ENCODE measurements around the gene CPLX3. TPM values are rescaled to one million over a fixed set of nuclear protein-coding genes. Genes with fewer than 3 reads are reported as not detected.

CPLX3 gene
- total RNA-seq, 3 donors from 2014 or later, result 0.66 TPM; not detected in 2

DNA sequence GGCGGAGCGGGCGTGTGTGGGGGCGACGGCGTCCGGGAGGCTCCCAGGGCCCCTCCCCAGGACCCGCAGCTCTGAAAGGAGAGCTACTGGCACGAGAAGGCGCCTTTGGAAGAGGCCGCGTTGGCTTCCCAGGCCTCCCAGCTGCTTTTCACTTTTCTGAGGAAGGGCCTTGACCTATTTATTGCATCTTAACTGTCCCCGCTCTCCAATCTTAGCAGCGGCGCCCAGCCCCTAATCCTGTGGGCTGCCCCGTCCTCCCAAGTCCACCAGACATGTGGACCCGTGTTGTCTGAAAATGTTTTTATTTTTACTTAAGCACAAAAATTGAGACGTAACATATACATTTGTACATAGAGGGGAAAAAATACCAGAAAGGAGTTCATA lies 17.0 kb downstream of the CPLX3 start:
- peak in 1 of 3 donors; percentile 3 for TF ChIP-seq POLR2AphosphoS5 (IDR thresholded peaks at IDR 0.05)
- TF ChIP-seq, protein P1, sequence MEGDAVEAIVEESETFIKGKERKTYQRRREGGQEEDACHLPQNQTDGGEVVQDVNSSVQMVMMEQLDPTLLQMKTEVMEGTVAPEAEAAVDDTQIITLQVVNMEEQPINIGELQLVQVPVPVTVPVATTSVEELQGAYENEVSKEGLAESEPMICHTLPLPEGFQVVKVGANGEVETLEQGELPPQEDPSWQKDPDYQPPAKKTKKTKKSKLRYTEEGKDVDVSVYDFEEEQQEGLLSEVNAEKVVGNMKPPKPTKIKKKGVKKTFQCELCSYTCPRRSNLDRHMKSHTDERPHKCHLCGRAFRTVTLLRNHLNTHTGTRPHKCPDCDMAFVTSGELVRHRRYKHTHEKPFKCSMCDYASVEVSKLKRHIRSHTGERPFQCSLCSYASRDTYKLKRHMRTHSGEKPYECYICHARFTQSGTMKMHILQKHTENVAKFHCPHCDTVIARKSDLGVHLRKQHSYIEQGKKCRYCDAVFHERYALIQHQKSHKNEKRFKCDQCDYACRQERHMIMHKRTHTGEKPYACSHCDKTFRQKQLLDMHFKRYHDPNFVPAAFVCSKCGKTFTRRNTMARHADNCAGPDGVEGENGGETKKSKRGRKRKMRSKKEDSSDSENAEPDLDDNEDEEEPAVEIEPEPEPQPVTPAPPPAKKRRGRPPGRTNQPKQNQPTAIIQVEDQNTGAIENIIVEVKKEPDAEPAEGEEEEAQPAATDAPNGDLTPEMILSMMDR (IDR thresholded peaks at IDR 0.05), result peak in 1 of 3 donors; percentile 12
- no peak for TF ChIP-seq POLR2A (IDR thresholded peaks at IDR 0.05)
- Histone ChIP-seq H3K27ac (peak overlapping the region; percentile 86 to 93), H3K9me3 (no peaks in the 10 kb centered on the region), H3K36me3 (no peaks in the 10 kb centered on the region), H3K27me3 (no peaks in the 10 kb centered on the region), H3K4me1 (peaks cover 0 to 12% of the 10 kb centered on the region in 2 donors), H3K4me3 (peak overlapping the region; percentile 87 to 94 (median 89))
- intact Hi-C loops (cut with DNase I; ENCODE audit: low total_unique reads), result no loop called here
- no peak for DNase-seq (ENCODE audit: low spot score in 2 of 2)

DNA sequence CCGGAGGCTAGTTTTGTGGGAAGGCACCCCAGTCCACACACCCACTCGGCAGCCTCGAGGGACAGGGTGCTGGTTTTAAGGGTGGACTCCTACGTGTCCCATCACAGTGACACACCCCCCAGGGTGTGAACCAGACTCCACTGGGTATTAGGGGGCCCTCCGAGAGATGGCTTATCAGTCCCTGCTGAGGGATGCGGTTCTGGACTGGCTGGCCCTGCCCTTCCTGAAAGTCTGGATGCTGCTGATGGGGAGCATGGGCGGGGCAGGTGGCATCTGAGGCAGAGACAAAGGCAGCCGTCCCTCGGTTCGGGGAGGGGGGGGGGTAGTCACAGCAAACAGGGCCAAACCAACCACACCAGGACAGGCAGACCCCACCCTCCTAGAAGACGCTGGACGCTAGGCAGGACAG lies 17.5 kb downstream of the CPLX3 start:
- H3K36me3 ChIP-seq, result no peaks in the 10 kb centered on the region
- H3K4me3 ChIP-seq, result peak overlapping the region; percentile 87 to 94 (median 89)
- no peak for DNase-seq (ENCODE audit: low spot score in 2 of 2)

DNA sequence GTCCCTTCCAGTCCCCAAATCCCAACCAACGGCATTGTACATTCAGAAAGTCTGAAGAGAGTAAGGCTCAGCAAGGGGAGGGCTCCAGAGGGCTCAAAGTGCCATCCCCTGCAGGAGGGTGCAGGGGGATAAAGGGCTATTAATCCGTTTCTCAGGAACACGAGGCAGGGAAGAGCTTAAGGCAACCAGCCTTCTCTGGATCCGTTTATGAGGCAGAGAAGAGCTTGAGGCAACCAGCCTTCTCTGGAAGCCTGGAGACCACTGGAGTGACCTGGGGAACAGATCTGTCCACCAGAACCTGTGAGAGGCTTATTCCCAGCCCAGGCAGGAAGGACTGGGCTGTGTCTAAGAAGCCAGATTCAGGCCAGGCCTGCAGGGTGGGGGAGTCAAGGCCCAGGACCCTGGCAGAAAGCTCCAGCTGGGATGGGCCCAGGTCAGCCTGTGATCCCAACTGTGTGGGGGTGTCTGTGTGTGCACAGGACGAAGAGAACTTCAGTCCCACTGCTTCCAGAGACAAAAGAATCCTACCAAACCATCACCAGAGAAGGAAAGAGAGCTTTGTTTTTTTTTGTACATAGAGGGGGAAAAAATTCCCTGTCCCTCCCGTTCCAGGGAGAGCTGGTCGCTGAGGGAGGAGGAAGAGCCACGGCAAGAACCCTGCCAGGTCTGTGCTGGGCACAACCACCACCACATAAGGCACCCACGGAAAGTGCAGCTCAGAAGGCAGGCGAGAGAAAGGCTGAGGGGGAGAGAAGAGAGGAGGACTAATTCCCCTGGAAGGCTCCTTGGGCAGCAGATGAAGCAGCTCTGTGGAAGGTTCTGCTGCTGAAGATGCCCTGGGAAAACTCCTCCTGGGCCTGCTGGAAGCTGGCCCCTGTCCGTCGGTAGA lies 18.1 kb downstream of the CPLX3 start:
- Histone ChIP-seq H3K27me3 (no peaks in the 10 kb centered on the region), H3K4me3 (no peak overlapping the region), H3K27ac (peak overlapping the region; percentile 86 to 93), H3K4me1 (peaks cover 0 to 12% of the 10 kb centered on the region in 2 donors), H3K36me3 (no peaks in the 10 kb centered on the region), H3K9me3 (no peaks in the 10 kb centered on the region)
- TF ChIP-seq, protein P1 (IDR thresholded peaks at IDR 0.05), result no peak
- no peak for DNase-seq (ENCODE audit: low spot score in 2 of 2)
- intact Hi-C loops (cut with DNase I; ENCODE audit: low total_unique reads), result no loop called here

More for the DNA sequence above, 17.5 kb downstream of the CPLX3 start:
- intact Hi-C loops (cut with DNase I; ENCODE audit: low total_unique reads), result no loop called here
- H3K27me3 ChIP-seq, result no peaks in the 10 kb centered on the region
- H3K4me1 ChIP-seq, result peaks cover 0 to 12% of the 10 kb centered on the region in 2 donors
- peak overlapping the region; percentile 86 to 93 for H3K27ac ChIP-seq
- TF ChIP-seq, protein P1 (IDR thresholded peaks at IDR 0.05), result no peak
- TF ChIP-seq POLR2A (IDR thresholded peaks at IDR 0.05) (no peak), POLR2AphosphoS5 (IDR thresholded peaks at IDR 0.05) (no peak)
- H3K9me3 ChIP-seq, result no peaks in the 10 kb centered on the region

DNA sequence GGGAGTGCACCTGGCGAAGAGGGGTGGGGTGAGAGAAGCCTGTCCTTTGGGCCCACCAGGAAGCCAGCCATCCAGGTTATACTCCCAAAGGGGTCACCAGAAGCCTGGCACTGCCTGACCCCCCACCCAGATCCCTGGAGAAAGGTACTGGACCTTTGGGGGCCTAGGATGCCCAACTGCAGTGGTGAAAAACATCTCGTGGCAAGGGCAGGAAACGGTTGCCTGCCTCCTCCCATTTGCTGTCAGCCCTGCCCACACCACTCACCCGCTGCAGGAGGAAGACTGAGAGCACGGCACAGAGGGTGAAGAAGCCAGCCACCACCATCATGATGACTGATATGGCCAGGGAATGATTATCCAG lies 18.8 kb downstream of the CPLX3 start:
- no peak overlapping the region for H3K4me3 ChIP-seq
- intact Hi-C loops (cut with DNase I; ENCODE audit: low total_unique reads), result no loop called here
- no peaks in the 10 kb centered on the region for H3K27me3 ChIP-seq
- no peak for DNase-seq (ENCODE audit: low spot score in 2 of 2)
- no peaks in the 10 kb centered on the region for H3K36me3 ChIP-seq
- H3K4me1 ChIP-seq, result peaks cover 0 to 12% of the 10 kb centered on the region in 2 donors
- H3K27ac ChIP-seq, result no peak overlapping the region
- no peaks in the 10 kb centered on the region for H3K9me3 ChIP-seq
- TF ChIP-seq POLR2A (IDR thresholded peaks at IDR 0.05) (no peak), POLR2AphosphoS5 (IDR thresholded peaks at IDR 0.05) (no peak)
- TF ChIP-seq, protein P1 (IDR thresholded peaks at IDR 0.05), result no peak

DNA sequence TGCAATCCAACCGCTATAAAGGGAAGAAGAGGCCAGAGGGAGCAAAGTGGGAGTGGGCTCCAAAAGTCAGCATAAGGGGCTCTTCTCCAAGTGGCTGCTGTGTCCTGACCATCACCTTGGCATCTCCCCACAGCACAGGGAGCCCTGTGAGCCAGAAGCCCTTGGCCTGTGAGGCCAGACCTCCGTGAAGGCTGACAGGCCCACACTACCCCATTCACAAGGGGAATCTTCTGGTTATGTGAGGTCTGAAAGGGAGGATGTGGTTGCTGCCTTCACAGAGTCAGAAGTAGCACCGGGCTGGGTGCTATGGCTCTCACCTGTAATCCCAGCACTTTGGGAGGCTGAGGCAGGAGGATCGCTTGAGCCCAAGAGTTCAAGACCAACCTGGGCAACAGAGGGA lies 19.2 kb downstream of the CPLX3 start:
- no peak for DNase-seq (ENCODE audit: low spot score in 2 of 2)
- Histone ChIP-seq H3K4me3 (no peak overlapping the region), H3K27me3 (no peaks in the 10 kb centered on the region), H3K36me3 (peaks cover 3% of the 10 kb centered on the region), H3K9me3 (no peaks in the 10 kb centered on the region), H3K27ac (no peak overlapping the region), H3K4me1 (peaks cover 0 to 12% of the 10 kb centered on the region in 2 donors)
- TF ChIP-seq POLR2AphosphoS5 (IDR thresholded peaks at IDR 0.05), result no peak
- TF ChIP-seq, protein P1 (IDR thresholded peaks at IDR 0.05), result no peak
- intact Hi-C loops (cut with DNase I; ENCODE audit: low total_unique reads), result no loop called here

All from breast epithelium (tissue), 4 donors.